ENCODE results near the gene SEC14L6. TPM values are rescaled to one million over a fixed set of nuclear protein-coding genes. Genes with fewer than 3 reads are reported as not detected.

SEC14L6 gene
- total RNA-seq, 1 experiment from 2014 or later = not detected

DNA sequence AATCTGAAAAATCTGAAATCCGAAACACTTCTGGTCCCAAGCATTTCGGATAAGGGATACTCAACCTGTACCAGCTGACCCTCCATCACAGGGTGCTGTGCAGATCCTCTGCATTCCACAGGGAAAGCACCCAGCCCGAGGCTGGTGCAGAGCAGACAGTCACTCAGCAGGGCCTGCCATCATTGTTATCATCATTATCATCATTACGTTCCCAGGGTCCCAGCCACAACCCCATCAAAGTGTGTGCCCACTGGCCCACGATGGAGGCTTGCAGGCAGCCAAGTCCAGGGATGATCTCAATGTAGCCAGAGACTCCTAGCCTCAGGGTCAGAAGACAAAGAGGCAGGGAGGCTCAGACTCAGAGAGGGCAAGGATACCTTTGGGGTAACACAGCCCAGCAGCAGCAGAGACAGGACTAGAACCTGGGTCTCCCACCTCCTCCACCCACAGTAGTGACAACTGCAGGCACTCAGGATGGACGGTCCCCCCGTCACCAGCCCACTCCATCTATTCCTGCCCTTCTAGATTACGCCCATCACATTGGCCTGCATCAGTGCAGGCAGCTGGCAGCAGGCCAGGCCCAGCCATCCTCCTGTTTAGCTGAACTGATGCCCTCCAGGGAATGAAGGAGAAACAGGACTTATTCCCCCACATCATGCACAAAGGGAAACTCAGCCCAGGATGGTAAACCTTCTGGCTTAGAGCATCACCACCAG, 17.7 kb upstream of the SEC14L6 start:
- Histone ChIP-seq H3K4me3 (ENCODE audit: low read depth in 2 of 2, low read length in 2 of 2) (no peak overlapping the region), H3K36me3 (ENCODE audit: control insufficient read depth, insufficient read depth, low read length) (no peaks in the 10 kb centered on the region), H3K4me1 (ENCODE audit: control insufficient read depth, insufficient read depth, low read length) (no peaks in the 10 kb centered on the region; the same call in 1 of the 2 replicates), H3K27me3 (ENCODE audit: control insufficient read depth, insufficient read depth, low read length) (no peaks in the 10 kb centered on the region), H3K9me3 (ENCODE audit: control insufficient read depth, insufficient read depth, low read depth, low read length) (no peaks in the 10 kb centered on the region), H3K27ac (ENCODE audit: low read length) (no peak overlapping the region)
- no TSS peak for BruUV-seq (replicated peaks)
- ChIA-PET CTCF (no interaction called here), POLR2A (no interaction called here)
- intact Hi-C loops (cut with micrococcal nuclease; ENCODE audit: unreplicated experiment) (no loop called here), in situ Hi-C loops (cut with HindIII; ENCODE audit: low pct_unique_long_range_greater_than_20kb, low sequenced_read_pairs) (no loop called here)
- TF ChIP-seq TCF7L2 (IDR thresholded peaks at IDR 0.05; ENCODE audit: low read depth, low read length) = no peak
- no peak for TF ChIP-seq SIN3A (IDR thresholded peaks at IDR 0.05; ENCODE audit: borderline replicate concordance, insufficient read depth, low read depth, low read length)
- no peak for TF ChIP-seq POLR2AphosphoS5 (IDR thresholded peaks at IDR 0.05; ENCODE audit: low read depth, low read length)
- TF ChIP-seq, protein P1, sequence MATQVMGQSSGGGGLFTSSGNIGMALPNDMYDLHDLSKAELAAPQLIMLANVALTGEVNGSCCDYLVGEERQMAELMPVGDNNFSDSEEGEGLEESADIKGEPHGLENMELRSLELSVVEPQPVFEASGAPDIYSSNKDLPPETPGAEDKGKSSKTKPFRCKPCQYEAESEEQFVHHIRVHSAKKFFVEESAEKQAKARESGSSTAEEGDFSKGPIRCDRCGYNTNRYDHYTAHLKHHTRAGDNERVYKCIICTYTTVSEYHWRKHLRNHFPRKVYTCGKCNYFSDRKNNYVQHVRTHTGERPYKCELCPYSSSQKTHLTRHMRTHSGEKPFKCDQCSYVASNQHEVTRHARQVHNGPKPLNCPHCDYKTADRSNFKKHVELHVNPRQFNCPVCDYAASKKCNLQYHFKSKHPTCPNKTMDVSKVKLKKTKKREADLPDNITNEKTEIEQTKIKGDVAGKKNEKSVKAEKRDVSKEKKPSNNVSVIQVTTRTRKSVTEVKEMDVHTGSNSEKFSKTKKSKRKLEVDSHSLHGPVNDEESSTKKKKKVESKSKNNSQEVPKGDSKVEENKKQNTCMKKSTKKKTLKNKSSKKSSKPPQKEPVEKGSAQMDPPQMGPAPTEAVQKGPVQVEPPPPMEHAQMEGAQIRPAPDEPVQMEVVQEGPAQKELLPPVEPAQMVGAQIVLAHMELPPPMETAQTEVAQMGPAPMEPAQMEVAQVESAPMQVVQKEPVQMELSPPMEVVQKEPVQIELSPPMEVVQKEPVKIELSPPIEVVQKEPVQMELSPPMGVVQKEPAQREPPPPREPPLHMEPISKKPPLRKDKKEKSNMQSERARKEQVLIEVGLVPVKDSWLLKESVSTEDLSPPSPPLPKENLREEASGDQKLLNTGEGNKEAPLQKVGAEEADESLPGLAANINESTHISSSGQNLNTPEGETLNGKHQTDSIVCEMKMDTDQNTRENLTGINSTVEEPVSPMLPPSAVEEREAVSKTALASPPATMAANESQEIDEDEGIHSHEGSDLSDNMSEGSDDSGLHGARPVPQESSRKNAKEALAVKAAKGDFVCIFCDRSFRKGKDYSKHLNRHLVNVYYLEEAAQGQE (IDR thresholded peaks at IDR 0.05; ENCODE audit: insufficient read depth in 1 of 2, low read depth in 2 of 2, low read length in 1 of 2) = no peak
- TF ChIP-seq, protein P2, sequence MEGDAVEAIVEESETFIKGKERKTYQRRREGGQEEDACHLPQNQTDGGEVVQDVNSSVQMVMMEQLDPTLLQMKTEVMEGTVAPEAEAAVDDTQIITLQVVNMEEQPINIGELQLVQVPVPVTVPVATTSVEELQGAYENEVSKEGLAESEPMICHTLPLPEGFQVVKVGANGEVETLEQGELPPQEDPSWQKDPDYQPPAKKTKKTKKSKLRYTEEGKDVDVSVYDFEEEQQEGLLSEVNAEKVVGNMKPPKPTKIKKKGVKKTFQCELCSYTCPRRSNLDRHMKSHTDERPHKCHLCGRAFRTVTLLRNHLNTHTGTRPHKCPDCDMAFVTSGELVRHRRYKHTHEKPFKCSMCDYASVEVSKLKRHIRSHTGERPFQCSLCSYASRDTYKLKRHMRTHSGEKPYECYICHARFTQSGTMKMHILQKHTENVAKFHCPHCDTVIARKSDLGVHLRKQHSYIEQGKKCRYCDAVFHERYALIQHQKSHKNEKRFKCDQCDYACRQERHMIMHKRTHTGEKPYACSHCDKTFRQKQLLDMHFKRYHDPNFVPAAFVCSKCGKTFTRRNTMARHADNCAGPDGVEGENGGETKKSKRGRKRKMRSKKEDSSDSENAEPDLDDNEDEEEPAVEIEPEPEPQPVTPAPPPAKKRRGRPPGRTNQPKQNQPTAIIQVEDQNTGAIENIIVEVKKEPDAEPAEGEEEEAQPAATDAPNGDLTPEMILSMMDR (IDR thresholded peaks at IDR 0.05) = no peak
- no peak for DNase-seq (ENCODE audit: low read depth, low spot score)
- ATAC-seq = no peak

DNA sequence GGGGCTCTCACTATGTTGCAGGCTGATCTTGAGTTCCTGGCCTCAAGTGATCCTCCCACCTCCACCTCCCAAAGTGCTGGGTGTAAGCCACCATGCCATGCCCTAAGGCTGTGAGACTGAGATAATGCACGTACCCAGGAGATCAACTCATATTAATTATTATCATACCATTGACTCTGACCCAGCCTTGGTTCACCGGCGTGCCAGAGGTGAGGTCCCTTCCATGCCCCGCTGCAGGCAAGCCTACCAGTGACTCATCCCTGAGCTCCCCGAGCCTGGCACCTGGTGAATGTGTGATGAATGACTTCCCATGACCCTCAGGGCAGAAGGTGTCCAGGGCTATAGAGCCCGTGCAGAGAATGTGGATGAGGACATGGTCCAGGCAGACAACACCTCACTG, 15.8 kb upstream of the SEC14L6 start:
- DNase-seq (ENCODE audit: low read depth, low spot score) (no peak), ATAC-seq (no peak)
- intact Hi-C loops (cut with micrococcal nuclease; ENCODE audit: unreplicated experiment) = no loop called here
- TF ChIP-seq SIN3A (IDR thresholded peaks at IDR 0.05; ENCODE audit: borderline replicate concordance, insufficient read depth, low read depth, low read length) = no peak
- TF ChIP-seq, protein P2 (IDR thresholded peaks at IDR 0.05) = no peak
- no peak for TF ChIP-seq TCF7L2 (IDR thresholded peaks at IDR 0.05; ENCODE audit: low read depth, low read length)
- TF ChIP-seq, protein P1 (IDR thresholded peaks at IDR 0.05; ENCODE audit: insufficient read depth in 1 of 2, low read depth in 2 of 2, low read length in 1 of 2) = no peak
- no peak for TF ChIP-seq POLR2AphosphoS5 (IDR thresholded peaks at IDR 0.05; ENCODE audit: low read depth, low read length)
- Histone ChIP-seq H3K27me3 (ENCODE audit: control insufficient read depth, insufficient read depth, low read length) (no peaks in the 10 kb centered on the region), H3K4me3 (ENCODE audit: low read depth in 2 of 2, low read length in 2 of 2) (no peak overlapping the region), H3K36me3 (ENCODE audit: control insufficient read depth, insufficient read depth, low read length) (no peaks in the 10 kb centered on the region), H3K4me1 (ENCODE audit: control insufficient read depth, insufficient read depth, low read length) (no peaks in the 10 kb centered on the region; the same call in 1 of the 2 replicates), H3K27ac (ENCODE audit: low read length) (no peak overlapping the region), H3K9me3 (ENCODE audit: control insufficient read depth, insufficient read depth, low read depth, low read length) (no peaks in the 10 kb centered on the region)
- ChIA-PET CTCF (no interaction called here), POLR2A (no interaction called here)
- in situ Hi-C loops (cut with HindIII; ENCODE audit: low pct_unique_long_range_greater_than_20kb, low sequenced_read_pairs) = no loop called here
- no TSS peak for BruUV-seq (replicated peaks)

All from Panc1 (cell line).